HG03521 (cell line): Measurements from ENCODE around the gene HPCA.

Experiments used
- ATAC-seq: cut with Tn5 transposase; IDR thresholded peaks from one replicate; pipeline ENCODE4 v1.9.1; 2021; ENCODE audit warnings: mild to moderate bottlenecking, moderate library complexity; ENCODE audit not compliant: unreplicated experiment

The HPCA gene

DNA sequence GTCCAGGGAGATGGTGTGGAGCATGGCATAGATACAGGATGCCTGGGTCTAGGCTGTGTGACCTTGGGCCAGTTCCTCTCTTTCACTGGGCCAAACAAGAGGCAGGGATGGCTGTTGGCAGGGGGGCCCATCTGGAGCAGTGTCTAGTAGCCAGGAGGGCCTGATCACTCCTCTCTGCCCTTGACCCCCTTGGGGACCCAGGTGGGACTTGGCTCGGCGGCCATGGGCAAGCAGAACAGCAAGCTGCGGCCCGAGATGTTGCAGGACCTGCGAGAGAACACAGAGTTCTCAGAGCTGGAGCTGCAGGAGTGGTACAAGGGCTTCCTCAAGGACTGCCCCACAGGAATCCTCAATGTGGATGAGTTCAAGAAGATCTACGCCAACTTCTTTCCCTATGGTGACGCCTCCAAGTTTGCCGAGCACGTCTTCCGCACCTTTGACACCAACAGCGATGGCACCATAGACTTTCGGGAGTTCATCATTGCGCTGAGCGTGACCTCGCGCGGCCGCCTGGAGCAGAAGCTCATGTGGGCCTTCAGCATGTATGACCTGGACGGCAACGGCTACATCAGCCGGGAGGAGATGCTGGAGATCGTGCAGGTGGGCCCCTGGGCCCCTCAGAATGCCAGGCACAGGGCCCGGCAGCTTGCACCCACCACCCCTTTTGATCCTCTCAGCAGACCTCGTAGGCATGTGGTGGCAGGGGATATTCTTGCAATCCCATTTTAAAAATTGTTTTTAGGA, 2.6 kb downstream of the HPCA start:
- ATAC-seq = no peak

GRCh38 chr1:32889731-32890278, 3.5 kb downstream of the HPCA start:
- no peak for ATAC-seq

GRCh38 chr1:32890516-32891240, 4.4 kb downstream of the HPCA start:
- ATAC-seq = no peak

DNA sequence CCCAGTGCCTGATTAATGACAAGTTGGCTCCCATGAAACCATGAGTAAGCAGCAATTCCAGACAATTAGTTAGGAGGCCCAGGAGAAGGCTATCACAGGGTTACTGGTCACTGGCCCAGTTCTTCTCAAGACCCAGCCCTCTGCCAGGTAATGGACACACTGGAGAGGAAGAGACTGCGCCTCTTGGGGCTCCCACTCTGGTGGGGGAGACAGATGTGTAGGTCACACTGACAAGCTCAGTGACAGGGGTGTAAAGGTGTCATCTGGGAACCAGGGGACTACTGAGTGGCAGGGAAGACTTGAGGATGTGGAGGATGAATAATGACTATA, 4.9 kb downstream of the HPCA start:
- ATAC-seq = no peak

GRCh38 chr1:32891630-32892029, 5.3 kb downstream of the HPCA start:
- no peak for ATAC-seq

GRCh38 chr1:32892368-32893197, 6.3 kb downstream of the HPCA start:
- ATAC-seq = no peak

DNA sequence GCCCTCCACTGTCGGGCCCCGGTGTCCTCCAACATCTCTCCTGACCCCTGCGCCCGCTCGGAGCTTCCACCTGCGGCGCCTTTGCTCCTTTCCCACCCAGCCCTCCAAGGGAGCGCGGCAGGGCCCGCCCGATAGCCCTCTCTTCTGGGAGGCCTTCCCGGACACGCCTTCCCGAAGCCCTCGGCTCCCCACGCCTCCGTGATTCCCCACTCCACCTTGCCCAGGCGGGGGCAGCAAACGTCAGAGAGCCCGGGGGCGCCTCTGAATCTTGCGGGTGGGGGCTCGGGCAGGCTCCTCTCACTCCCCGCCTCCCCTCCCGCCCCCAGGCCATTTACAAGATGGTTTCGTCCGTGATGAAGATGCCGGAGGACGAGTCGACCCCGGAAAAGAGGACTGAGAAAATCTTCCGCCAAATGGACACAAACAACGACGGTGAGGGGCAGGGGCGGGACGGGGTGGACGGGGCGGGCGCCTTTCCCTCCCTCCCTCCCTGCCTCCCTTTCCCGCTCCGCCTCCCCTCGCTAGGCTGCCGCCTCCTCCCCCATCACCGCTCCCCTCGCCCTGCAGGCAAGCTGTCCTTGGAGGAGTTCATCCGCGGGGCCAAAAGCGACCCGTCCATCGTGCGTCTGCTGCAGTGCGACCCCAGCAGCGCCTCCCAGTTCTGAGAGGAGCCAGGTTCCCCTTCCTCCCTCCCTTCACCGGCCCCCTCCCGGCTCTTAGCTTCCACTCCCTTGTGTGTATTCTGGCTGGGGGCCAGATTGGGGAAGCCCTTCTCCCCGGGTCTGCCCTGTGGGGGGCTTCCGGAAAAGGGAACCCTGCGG, 7.1 kb downstream of the HPCA start:
- ATAC-seq = no peak

DNA sequence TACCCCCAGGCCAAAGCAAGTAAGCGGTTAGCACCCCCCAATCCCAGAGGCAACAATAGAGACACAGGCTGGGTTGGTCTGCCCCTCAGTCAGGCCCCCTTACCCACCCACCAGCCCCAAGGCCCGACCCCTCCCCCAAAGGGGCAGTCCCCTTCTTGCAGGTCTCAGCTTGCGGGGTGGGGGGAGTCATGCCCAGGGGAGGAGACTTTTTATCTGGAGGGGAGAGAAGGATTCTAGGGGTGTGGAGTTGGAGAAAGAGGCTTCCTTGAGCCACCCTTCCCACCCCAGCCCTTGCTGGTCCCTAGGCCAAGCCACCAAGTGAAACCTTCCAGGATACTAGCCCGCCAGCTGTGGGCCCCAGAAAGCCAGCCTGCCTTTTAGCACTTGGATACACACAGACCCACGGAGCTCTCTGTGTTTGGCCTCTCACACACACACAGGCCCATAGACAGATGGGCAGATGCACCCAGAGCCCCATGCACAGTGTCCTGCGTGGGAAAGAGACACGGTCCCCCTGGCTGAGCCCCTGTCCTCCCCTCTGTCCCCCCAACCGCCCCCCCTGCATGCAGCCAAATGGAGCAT, 7.8 kb downstream of the HPCA start:
- ATAC-seq = no peak

GRCh38 chr1:32894681-32895080, 8.4 kb downstream of the HPCA start:
- ATAC-seq = no peak

GRCh38 chr1:32895325-32896215, 9.3 kb downstream of the HPCA start:
- ATAC-seq = no peak

DNA sequence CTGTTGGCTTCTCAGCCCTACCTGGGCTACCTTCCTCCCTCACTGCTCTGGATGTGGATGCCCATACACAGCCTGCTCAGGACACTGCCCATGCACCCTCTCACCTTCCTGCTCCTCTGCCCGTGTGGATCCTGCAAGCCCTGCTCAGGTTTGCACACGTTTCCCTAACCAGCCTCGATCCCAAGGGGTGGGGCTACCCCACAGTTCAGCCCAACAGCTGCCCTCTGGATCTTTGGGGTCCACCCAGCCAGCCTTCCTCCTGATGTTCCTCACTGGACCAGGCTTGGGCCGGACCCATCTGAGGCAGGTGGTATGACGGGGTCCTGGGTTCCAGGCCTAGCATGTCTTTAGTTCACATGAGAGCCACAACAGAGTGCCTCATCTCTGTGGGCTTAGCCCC, 10.2 kb downstream of the HPCA start:
- ATAC-seq = no peak

DNA sequence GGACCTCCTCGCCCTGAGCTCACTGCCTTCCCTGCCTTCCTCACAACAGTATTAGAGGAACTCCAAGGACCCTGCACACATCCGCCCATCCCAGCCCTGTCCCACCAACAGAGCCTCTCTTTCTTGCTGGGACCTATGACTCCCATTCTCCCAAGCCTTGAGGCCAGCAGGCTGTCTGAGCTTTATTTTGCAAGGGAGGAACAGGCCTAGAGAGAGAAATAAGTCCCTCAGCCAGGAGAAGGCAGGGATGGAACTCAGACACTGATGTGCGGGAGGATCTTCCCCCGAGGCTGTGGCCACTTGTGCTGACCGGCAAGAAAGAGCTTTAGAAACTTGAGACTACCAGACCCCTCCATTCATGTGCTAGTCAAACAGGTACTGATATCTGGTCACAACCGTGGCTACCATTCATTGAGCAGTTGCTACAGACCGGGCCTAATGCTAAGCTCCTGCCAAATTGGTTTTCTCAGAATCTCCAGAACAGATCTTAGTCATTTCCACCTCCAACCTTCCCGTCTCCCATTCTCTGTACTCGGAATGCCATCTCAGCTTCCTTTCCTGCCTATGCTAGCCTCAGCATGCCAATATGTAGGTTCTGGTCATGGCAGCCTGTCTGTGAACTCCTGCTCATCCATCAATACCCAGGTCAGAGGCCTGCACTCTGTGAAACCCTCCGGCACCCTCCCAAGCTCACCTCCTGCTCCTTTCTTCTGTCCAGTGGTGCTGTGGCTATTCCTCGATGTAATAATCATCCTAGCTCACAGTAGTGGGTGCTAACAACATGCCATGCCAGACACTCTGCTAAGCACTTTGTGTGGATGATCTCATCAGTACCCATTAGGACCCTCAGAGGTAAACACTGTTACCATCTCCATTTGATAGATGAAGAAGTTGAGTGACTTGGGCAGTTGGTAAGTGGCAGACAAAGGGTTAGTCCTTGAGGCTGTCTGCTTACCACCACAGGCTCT, 11.1 kb downstream of the HPCA start:
- ATAC-seq = no peak

DNA sequence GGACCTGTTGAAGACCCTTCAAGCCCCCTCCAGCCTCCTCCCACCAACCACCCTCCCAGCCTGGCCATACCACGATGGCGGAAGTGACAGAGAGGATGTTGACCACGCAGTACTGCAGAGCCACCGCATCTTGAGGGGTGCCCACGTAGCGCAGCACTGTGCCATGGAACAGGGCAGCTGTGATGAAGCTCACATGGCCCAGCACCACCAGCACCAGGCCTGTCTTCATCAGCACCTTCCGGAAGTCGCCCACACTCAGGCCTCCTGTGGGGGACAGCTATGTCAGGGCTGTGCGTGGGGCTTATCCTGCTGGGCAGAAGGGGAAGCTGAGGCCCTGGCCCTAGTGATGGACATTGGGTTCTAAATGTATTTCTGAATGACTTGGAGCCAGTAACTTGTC, 11.8 kb downstream of the HPCA start:
- ATAC-seq = no peak

GRCh38 chr1:32898958-32899357, 12.7 kb downstream of the HPCA start:
- ATAC-seq = no peak

DNA sequence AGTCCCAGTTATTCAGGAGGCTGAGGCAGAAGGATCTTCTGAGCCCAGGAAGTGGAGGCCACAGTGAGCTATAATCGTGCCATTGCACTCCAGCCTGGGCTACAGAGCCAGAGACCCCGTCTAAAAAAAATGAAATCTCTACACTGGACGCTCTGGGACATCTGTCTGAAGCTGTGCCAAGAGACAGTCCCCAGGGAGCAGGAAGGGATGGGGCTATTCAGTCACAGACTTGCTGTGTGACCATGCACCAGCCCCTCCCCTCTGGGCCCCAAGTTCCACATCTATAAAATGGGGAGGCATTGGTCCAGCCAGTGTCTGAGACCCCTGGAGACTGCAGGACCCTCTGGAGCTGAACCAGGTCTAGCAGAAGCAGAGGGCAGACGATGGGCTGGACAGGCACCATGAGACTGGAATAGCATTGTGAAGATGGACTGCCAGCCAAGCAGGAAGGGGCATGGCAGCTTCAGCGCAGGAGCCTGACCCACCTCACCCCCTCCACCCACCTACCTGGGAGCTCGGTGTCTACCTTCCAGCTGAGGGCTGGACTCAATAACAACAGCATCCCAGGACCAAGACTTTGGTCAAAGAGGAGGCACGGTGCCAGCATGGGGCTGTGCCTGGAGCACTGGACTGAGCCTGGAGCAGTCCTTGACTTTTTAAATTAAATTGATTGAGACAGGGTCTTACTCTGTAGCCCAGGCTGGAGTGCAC, 13.4 kb downstream of the HPCA start:
- no peak for ATAC-seq

- ATAC-seq = no peak
Observed at GRCh38 chr1:32900371-32900955, 14.2 kb downstream of the HPCA start.
